Measurements from ENCODE around the gene PER1. TPM values are rescaled to one million over a fixed set of nuclear protein-coding genes. Genes with fewer than 3 reads are reported as not detected.
A peak's percentile ranks its signal among the peaks of the same experiment; 100 is the strongest.

Gene PER1
- total RNA-seq, 1 donor = 16.6 TPM

DNA sequence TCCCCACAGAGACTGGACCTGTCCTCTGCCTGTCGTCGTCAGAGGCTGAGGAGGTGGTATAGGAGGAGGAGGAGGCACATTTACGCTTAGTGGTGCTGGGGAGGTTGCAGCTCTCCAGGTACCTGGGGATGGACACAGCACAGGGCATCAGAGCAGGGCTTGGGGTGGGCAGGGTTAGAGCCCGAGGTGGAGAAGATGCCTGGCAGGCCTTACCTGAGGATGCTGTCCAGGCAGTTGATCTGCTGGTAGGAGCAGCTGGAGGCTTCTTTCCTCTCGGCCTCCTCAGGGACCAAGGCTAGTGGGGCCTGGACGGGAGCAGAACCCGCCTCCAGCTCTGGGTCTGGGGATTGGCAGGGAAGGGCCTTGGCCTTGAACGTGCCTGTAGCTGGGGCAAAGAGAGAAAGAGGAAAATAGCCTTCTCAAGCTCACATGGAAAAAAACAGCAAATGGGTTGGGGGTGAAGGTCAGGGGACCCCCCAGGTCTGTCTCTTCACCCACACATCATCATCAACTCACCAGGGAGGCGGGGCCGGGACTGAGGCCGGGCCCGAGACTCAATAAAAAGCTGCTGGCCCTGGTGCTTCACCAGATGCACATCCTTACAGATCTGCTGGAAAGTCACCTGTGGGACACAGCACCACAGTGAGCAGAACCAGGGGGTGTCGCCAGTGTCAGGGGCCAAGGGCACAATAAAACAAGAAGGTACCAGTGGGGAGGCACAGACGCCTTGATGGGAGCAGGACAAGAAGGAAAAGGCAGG is 5.6 kb downstream of the PER1 start:
- Histone ChIP-seq H3K4me2 (ENCODE audit: insufficient read depth, low read length) (no peak overlapping the region), H3K4me3 (ENCODE audit: insufficient read depth, low read length) (no peak overlapping the region), H3K27me3 (ENCODE audit: insufficient read depth, low read length) (no peaks in the 10 kb centered on the region), H3K9me3 (ENCODE audit: low read depth, low read length) (no peaks in the 10 kb centered on the region), H3K4me1 (ENCODE audit: insufficient read depth, low read length) (peaks cover 11% of the 10 kb centered on the region), H3K27ac (ENCODE audit: low read depth, low read length) (no peak overlapping the region), H3K36me3 (ENCODE audit: insufficient read depth, low read length) (peaks cover 81% of the 10 kb centered on the region), H4K20me1 (ENCODE audit: insufficient read depth, low read length) (peaks cover 35% of the 10 kb centered on the region), H2AFZ (ENCODE audit: low read length) (no peak overlapping the region), H3K79me2 (ENCODE audit: insufficient read depth, low read length) (peaks cover 19% of the 10 kb centered on the region)
- DNase-seq (ENCODE audit: insufficient read length, low spot score, missing footprints) = peak; percentile 63
- TF ChIP-seq, protein P1, sequence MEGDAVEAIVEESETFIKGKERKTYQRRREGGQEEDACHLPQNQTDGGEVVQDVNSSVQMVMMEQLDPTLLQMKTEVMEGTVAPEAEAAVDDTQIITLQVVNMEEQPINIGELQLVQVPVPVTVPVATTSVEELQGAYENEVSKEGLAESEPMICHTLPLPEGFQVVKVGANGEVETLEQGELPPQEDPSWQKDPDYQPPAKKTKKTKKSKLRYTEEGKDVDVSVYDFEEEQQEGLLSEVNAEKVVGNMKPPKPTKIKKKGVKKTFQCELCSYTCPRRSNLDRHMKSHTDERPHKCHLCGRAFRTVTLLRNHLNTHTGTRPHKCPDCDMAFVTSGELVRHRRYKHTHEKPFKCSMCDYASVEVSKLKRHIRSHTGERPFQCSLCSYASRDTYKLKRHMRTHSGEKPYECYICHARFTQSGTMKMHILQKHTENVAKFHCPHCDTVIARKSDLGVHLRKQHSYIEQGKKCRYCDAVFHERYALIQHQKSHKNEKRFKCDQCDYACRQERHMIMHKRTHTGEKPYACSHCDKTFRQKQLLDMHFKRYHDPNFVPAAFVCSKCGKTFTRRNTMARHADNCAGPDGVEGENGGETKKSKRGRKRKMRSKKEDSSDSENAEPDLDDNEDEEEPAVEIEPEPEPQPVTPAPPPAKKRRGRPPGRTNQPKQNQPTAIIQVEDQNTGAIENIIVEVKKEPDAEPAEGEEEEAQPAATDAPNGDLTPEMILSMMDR (IDR thresholded peaks at IDR 0.05; ENCODE audit: extremely low read depth, low read depth, low read length) = no peak

DNA sequence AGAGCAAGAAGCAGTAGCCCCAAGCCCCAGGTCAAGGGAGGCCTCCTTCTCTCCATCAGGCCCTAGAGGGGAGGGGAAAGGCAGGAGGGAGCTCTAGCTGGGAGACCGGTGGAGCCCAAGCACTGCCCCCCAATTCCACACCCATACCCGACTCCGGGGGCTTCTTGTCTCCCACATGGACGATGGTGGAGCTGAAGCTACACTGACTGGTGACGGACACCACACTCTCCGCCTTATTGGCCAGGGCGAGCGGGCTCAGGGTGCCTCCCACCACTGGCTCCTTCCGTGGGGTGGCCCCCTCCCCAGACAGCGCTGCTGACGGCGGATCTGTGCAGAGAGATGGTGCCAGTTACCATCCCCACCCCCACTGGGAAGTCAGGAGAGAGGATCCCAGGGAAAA is 6.4 kb downstream of the PER1 start:
- TF ChIP-seq, protein P1 (IDR thresholded peaks at IDR 0.05; ENCODE audit: extremely low read depth, low read depth, low read length) = no peak
- peaks cover 89% of the 10 kb centered on the region for H3K36me3 ChIP-seq (ENCODE audit: insufficient read depth, low read length)
- no peak for DNase-seq (ENCODE audit: insufficient read length, low spot score, missing footprints)

GRCh38 chr17:8144401-8145231 is 7.6 kb downstream of the PER1 start:
- H3K27me3 ChIP-seq (ENCODE audit: insufficient read depth, low read length) = no peaks in the 10 kb centered on the region
- H3K79me2 ChIP-seq (ENCODE audit: insufficient read depth, low read length) = peaks cover 2% of the 10 kb centered on the region
- H3K4me3 ChIP-seq (ENCODE audit: insufficient read depth, low read length) = no peak overlapping the region
- no peak overlapping the region for H2AFZ ChIP-seq (ENCODE audit: low read length)
- H3K9me3 ChIP-seq (ENCODE audit: low read depth, low read length) = no peaks in the 10 kb centered on the region
- H3K4me1 ChIP-seq (ENCODE audit: insufficient read depth, low read length) = peaks cover under 1% of the 10 kb centered on the region
- no peak overlapping the region for H3K4me2 ChIP-seq (ENCODE audit: insufficient read depth, low read length)
- DNase-seq (ENCODE audit: insufficient read length, low spot score, missing footprints) = peak; percentile 62
- H3K27ac ChIP-seq (ENCODE audit: low read depth, low read length) = no peak overlapping the region
- TF ChIP-seq, protein P1 (IDR thresholded peaks at IDR 0.05; ENCODE audit: extremely low read depth, low read depth, low read length) = no peak
- peaks cover 87% of the 10 kb centered on the region for H3K36me3 ChIP-seq (ENCODE audit: insufficient read depth, low read length)
- peaks cover 28% of the 10 kb centered on the region for H4K20me1 ChIP-seq (ENCODE audit: insufficient read depth, low read length)

More for the DNA sequence above, 6.4 kb downstream of the PER1 start:
- Histone ChIP-seq H3K4me3 (ENCODE audit: insufficient read depth, low read length) (no peak overlapping the region), H3K4me1 (ENCODE audit: insufficient read depth, low read length) (peaks cover 4% of the 10 kb centered on the region), H3K4me2 (ENCODE audit: insufficient read depth, low read length) (no peak overlapping the region), H3K27me3 (ENCODE audit: insufficient read depth, low read length) (no peaks in the 10 kb centered on the region), H4K20me1 (ENCODE audit: insufficient read depth, low read length) (peaks cover 37% of the 10 kb centered on the region), H3K9me3 (ENCODE audit: low read depth, low read length) (no peaks in the 10 kb centered on the region), H3K27ac (ENCODE audit: low read depth, low read length) (no peak overlapping the region), H3K79me2 (ENCODE audit: insufficient read depth, low read length) (peaks cover 14% of the 10 kb centered on the region), H2AFZ (ENCODE audit: low read length) (no peak overlapping the region)
